ENCODE results near the gene NUBP2.

GRCh38 chr16:1751946-1752345 is 30.8 kb upstream of the NUBP2 start:
- TF ChIP-seq CTCF (IDR thresholded peaks at IDR 0.05) = no peak
- no peak for TF ChIP-seq ZFX (IDR thresholded peaks at IDR 0.05; ENCODE audit: borderline replicate concordance)

Data from 22Rv1 (cell line).